ENCODE data around the gene RSPH4A. TPM values are rescaled to one million over a fixed set of nuclear protein-coding genes. Genes with fewer than 3 reads are reported as not detected.

RSPH4A gene
- total and polyA plus RNA-seq, 2 of the 8 experiments (the other 6 are each of a cell fraction or from before 2014, with no cell fraction given): 0.38 to 0.52 TPM

GRCh38 chr6:116648156-116648555, 31.9 kb downstream of the RSPH4A start (continued):
- TF ChIP-seq E2F6 (IDR thresholded peaks at IDR 0.05) (no peak), TAF1 (IDR thresholded peaks at IDR 0.05; ENCODE audit: low read depth, low read length) (no peak), ATF2 (IDR thresholded peaks at IDR 0.05; ENCODE audit: low read length) (no peak)

Measured in H1 (cell line).